A673 (cell line): ENCODE measurements around the gene CYB5A. TPM values are rescaled to one million over a fixed set of nuclear protein-coding genes. Genes with fewer than 3 reads are reported as not detected.
A peak's percentile ranks its signal among the peaks of the same experiment; 100 is the strongest.

ENCODE experiments used
- BruUV-seq: library from RNA; stranded (reverse); fragments of 400-500 nt; replicated peaks from 2 replicates; lab custom pipeline; 2021; lab: Mats Ljungman, UMichigan
- CTCF ChIA-PET: fragments of 300-600 bp; sonication (Branson Sonifier 250); formaldehyde crosslinking; loops from one replicate; lab custom pipeline; 2022; ENCODE audit warnings: antibody characterized with exemption; lab: Charles Lee
- POLR2A ChIA-PET: fragments of 300-600 bp; sonication (Branson Sonifier 250); formaldehyde crosslinking; loops from one replicate; lab custom pipeline; 2022; ENCODE audit warnings: antibody characterized with exemption; ENCODE audit not compliant: low non-redundant PET; lab: Charles Lee
- DNase-seq: peaks from one replicate; pipeline ENCODE4 v3.0.0-alpha.2; 2015; ENCODE audit warnings: low spot score
- H3K27ac ChIP-seq: fragments of 200-600 bp; sonication (generic); 2 replicates; pipeline ENCODE4 v1.5.1; 2016; ENCODE audit warnings: mixed run types, low read depth, mild to moderate bottlenecking, mixed read lengths, antibody characterized with exemption, low read length; ENCODE audit not compliant: poor library complexity, severe bottlenecking
- H3K27me3 ChIP-seq: fragments of 200-600 bp; sonication (generic); replicated peaks from 2 replicates; pipeline ENCODE4 v1.6.1; 2017; ENCODE audit warnings: mixed run types, low read depth, mild to moderate bottlenecking, mixed read lengths, antibody characterized with exemption, low read length; ENCODE audit not compliant: insufficient read depth, poor library complexity
- H3K36me3 ChIP-seq: fragments of 200-600 bp; sonication (generic); 2 replicates; pipeline ENCODE4 v1.6.1; 2016; ENCODE audit warnings: mixed run types, mild to moderate bottlenecking, mixed read lengths, antibody characterized with exemption, low read length; ENCODE audit not compliant: insufficient read depth, poor library complexity, severe bottlenecking
- H3K4me1 ChIP-seq: fragments of 200-600 bp; sonication (generic); 2 replicates; pipeline ENCODE4 v1.6.1; 2017; ENCODE audit warnings: mixed run types, mild to moderate bottlenecking, mixed read lengths, antibody characterized with exemption, low read length; ENCODE audit not compliant: insufficient read depth, poor library complexity, severe bottlenecking
- H3K4me3 ChIP-seq: fragments of 200-600 bp; sonication (generic); 2 replicates; pipeline ENCODE4 v1.5.1; 2016; ENCODE audit warnings: low read depth, mixed run types, mild to moderate bottlenecking, mixed read lengths, low read length; ENCODE audit not compliant: poor library complexity, severe bottlenecking
- H3K9me3 ChIP-seq: fragments of 200-600 bp; sonication (generic); 2 replicates; pipeline ENCODE4 v1.6.1; 2016; ENCODE audit warnings: mixed run types, low read depth, mild to moderate bottlenecking, mixed read lengths, antibody characterized with exemption, low read length; ENCODE audit not compliant: poor library complexity, severe bottlenecking
- CTCF ChIP-seq: fragments of 300-800, 200-600 bp; sonication (generic); conservative IDR thresholded peaks from 2 replicates; pipeline ENCODE4 v1.5.1; 2017; ENCODE audit warnings: low read depth, mild to moderate bottlenecking, antibody characterized with exemption, low read length, moderate library complexity, mixed read lengths
- EZH2 ChIP-seq: fragments of 200-600 bp; sonication (generic); IDR thresholded peaks from 2 replicates; pipeline ENCODE4 v1.6.1; 2017; ENCODE audit warnings: borderline replicate concordance, low read depth, mild to moderate bottlenecking, mixed read lengths, antibody characterized with exemption, low read length; ENCODE audit not compliant: poor library complexity, severe bottlenecking
- intact Hi-C: fragments of 100-400 bp; cut with micrococcal nuclease; formaldehyde crosslinking; loops from one replicate; pipeline ENCODE4 v1.10.0; 2022; ENCODE audit not compliant: unreplicated experiment
- total RNA-seq: library from RNA; stranded (reverse); gene quantifications from 2 replicates; pipeline ENCODE4 v1.2.3, GENCODE V29; 2021

CYB5A gene
- total RNA-seq, 1 experiment from 2014 or later, result 38.7 TPM

- BruUV-seq, result no TSS peak
- ChIA-PET CTCF (no interaction called here), POLR2A (no interaction called here)
- no peak overlapping the region for H3K4me3 ChIP-seq
- H3K36me3 ChIP-seq, result no peaks in the 10 kb centered on the region
- H3K27ac ChIP-seq, result peak overlapping the region; percentile 50
- no peaks in the 10 kb centered on the region for H3K4me1 ChIP-seq
- no peaks in the 10 kb centered on the region for H3K27me3 ChIP-seq
- TF ChIP-seq EZH2 (no peak), CTCF (no peak)
- H3K9me3 ChIP-seq, result no peaks in the 10 kb centered on the region
- DNase-seq, result peak; percentile 14
- intact Hi-C loops, result no loop called here
Observed at GRCh38 chr18:74251297-74252038, 40.3 kb downstream of the CYB5A start.

- DNase-seq, result no peak
- TF ChIP-seq CTCF (no peak), EZH2 (no peak)
- H3K4me3 ChIP-seq, result no peak overlapping the region
- no TSS peak for BruUV-seq
- no peak overlapping the region for H3K27ac ChIP-seq
- POLR2A ChIA-PET, result no interaction called here
- no peaks in the 10 kb centered on the region for H3K36me3 ChIP-seq
- intact Hi-C loops, result no loop called here
- CTCF ChIA-PET, result no interaction called here
- no peaks in the 10 kb centered on the region for H3K27me3 ChIP-seq
- H3K9me3 ChIP-seq, result no peaks in the 10 kb centered on the region
- H3K4me1 ChIP-seq, result no peaks in the 10 kb centered on the region
Observed at GRCh38 chr18:74250131-74250530, 41.6 kb downstream of the CYB5A start.

- Histone ChIP-seq H3K36me3 (no peaks in the 10 kb centered on the region), H3K27ac (no peak overlapping the region), H3K27me3 (no peaks in the 10 kb centered on the region), H3K4me3 (no peak overlapping the region), H3K4me1 (no peaks in the 10 kb centered on the region), H3K9me3 (no peaks in the 10 kb centered on the region)
- ChIA-PET POLR2A (no interaction called here), CTCF (no interaction called here)
- intact Hi-C loops, result no loop called here
- TF ChIP-seq CTCF, result no peak
- no peak for TF ChIP-seq EZH2
- no TSS peak for BruUV-seq
- no peak for DNase-seq
Observed at GRCh38 chr18:74249181-74249968, 42.4 kb downstream of the CYB5A start.
